Upper lobe of left lung (tissue), 6 donors: ENCODE measurements around the gene TTC17. TPM values are rescaled to one million over a fixed set of nuclear protein-coding genes. Genes with fewer than 3 reads are reported as not detected.

Experiments
- ATAC-seq, 2 donors: fragments of 200-7000 bp; cut with Tn5 transposase; one replicate each; pipeline ENCODE4 v1.9.1; 2022; ENCODE audit warnings: mild to moderate bottlenecking in 2 of 2, moderate library complexity in 2 of 2; ENCODE audit not compliant: low FRiP score in 2 of 2
- DNase-seq, 2 donors: peaks; one replicate each; pipeline ENCODE4 v3.0.0-alpha.2; 2019 to 2020
- H3K27ac ChIP-seq, 4 donors: fragments of 200-600 bp; sonication (generic); one replicate each; pipeline ENCODE4 v1.5.1; 2016 to 2019
- H3K27me3 ChIP-seq, 4 donors: fragments of 200-600 bp; sonication (generic); one replicate each; pipeline ENCODE4 v1.5.1; 2017 to 2019
- H3K36me3 ChIP-seq, 4 donors: fragments of 200-600 bp; sonication (generic); one replicate each; pipeline ENCODE4 v1.5.1; 2016 to 2019
- H3K4me1 ChIP-seq, 4 donors: fragments of 200-600 bp; sonication (generic); one replicate each; pipeline ENCODE4 v1.5.1; 2018 to 2019
- H3K4me3 ChIP-seq, 4 donors: fragments of 200-600 bp; sonication (generic); one replicate each; pipeline ENCODE4 v1.5.1; 2017 to 2019; ENCODE audit warnings: mild to moderate bottlenecking in 2 of 4, moderate library complexity in 1 of 4
- H3K9me3 ChIP-seq, 4 donors: fragments of 200-600 bp; sonication (generic); one replicate each; pipeline ENCODE4 v1.5.1; 2018 to 2019
- CTCF ChIP-seq, 6 experiments: fragments of 450-650 bp in 4 of 6; fragments of 200-600 bp in 2 of 6; sonication (generic) in 2 of 6; IDR thresholded peaks; one replicate each; pipeline ENCODE4 v1.5.1; 2016 to 2019; ENCODE audit warnings: antibody characterized with exemption in 6 of 6
- EP300 ChIP-seq, 4 donors: sonication (generic); formaldehyde crosslinking; IDR thresholded peaks; one replicate each; pipeline ENCODE4 v1.5.1; 2017; ENCODE audit warnings: antibody characterized with exemption in 4 of 4, control low read depth in 2 of 4
- POLR2A ChIP-seq, 4 donors: fragments of 450-650 bp; IDR thresholded peaks; one replicate each; pipeline ENCODE4 v1.5.1; 2016 to 2017; ENCODE audit warnings: antibody characterized with exemption in 4 of 4, mild to moderate bottlenecking in 2 of 4
- POLR2AphosphoS5 ChIP-seq, 2 donors: sonication (generic); formaldehyde crosslinking; IDR thresholded peaks; one replicate each; pipeline ENCODE4 v1.5.1; 2017; ENCODE audit warnings: antibody characterized with exemption in 2 of 2
- WGBS, 2 donors: methylation state at CpG; one replicate each; pipeline ENCODE4 v1.1.5; 2017 to 2018; 5-methylcytosine and 5-hydroxymethylcytosine counted together
- total RNA-seq, 6 donors: library from RNA; depleted of rRNA in 4 of 6; stranded (reverse); fragments of >200 nt in 4 of 6; gene quantifications; one replicate each; pipeline versions ENCODE4 v1.1.0 to v1.2.1, GENCODE V29; 2016 to 2021
- donor health status: DM: no; HTN: no; CAD: no; lungs with moderate emphysema.
- donor health status: DM: no; HTN: yes; CAD: no; lungs with severe emphysema.

TTC17 gene
- total RNA-seq, 6 donors from 2014 or later, result 61.2 to 313 (median 126) TPM

DNA sequence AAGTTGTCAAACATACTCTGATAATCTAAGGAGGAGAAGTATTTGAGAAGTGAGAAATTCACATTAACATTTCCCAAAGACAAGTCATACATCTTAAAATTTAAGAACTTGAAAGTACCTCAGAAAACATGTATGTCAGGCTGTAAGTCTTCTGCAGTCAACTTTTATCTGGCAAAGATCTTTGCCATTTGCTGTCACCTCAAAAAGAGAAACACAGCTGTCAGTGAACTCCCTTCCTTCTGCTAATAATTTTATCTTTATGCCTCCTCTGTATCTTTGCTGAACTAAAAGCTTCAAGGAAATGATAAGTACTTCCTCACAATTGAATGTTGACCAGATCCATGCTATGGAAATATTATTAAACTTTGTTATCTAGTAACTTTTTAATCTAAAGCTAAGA, 18.7 kb downstream of the TTC17 start:
- TF ChIP-seq CTCF (IDR thresholded peaks at IDR 0.05) (no peak), POLR2A (IDR thresholded peaks at IDR 0.05) (no peak), EP300 (IDR thresholded peaks at IDR 0.05) (no peak), POLR2AphosphoS5 (IDR thresholded peaks at IDR 0.05) (no peak)
- Histone ChIP-seq H3K36me3 (peaks cover 0 to 17% (median 3%) of the 10 kb centered on the region in 4 donors), H3K9me3 (no peaks in the 10 kb centered on the region), H3K4me1 (peaks cover 0 to 17% (median 10%) of the 10 kb centered on the region in 4 donors), H3K27me3 (no peaks in the 10 kb centered on the region), H3K4me3 (no peak overlapping the region), H3K27ac (peak overlapping the region in 1 of 4 donors; percentile 14)
- DNase-seq, result no peak
- no peak for ATAC-seq

GRCh38 chr11:43378897-43379296, 20.2 kb downstream of the TTC17 start:
- H3K9me3 ChIP-seq, result no peaks in the 10 kb centered on the region
- ATAC-seq (no peak), DNase-seq (no peak)
- TF ChIP-seq EP300 (IDR thresholded peaks at IDR 0.05), result no peak
- no peak for TF ChIP-seq POLR2AphosphoS5 (IDR thresholded peaks at IDR 0.05)
- TF ChIP-seq CTCF (IDR thresholded peaks at IDR 0.05), result no peak
- no peak for TF ChIP-seq POLR2A (IDR thresholded peaks at IDR 0.05)
- no peak overlapping the region for H3K27ac ChIP-seq
- peaks cover 0 to 14% (median 3%) of the 10 kb centered on the region in 4 donors for H3K36me3 ChIP-seq
- H3K4me1 ChIP-seq, result peaks cover 0 to 17% (median 10%) of the 10 kb centered on the region in 4 donors
- no peaks in the 10 kb centered on the region for H3K27me3 ChIP-seq
- no peak overlapping the region for H3K4me3 ChIP-seq
- WGBS, 2 donors, result 92 to 97% methylated on average over 3 of the region's 3 CpGs

DNA sequence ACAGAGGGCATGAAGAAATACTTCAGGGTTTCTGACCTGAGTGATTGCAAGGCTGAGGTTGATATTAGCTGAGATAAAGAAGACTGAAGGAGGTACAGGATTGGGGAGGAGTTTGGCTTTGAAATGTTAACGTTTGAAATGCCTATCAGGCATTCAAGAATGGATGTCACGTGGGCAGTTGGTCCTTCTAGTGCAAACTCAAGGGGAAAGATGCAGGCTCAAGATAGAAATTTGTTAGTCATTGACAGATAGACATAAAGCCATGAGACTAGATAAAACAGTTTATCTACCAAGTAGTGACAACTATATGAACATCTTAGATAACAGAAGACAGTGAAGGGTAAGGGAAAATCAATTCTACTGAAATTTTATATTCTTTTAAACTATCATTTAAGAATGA, 23.1 kb downstream of the TTC17 start:
- no peak overlapping the region for H3K4me3 ChIP-seq
- TF ChIP-seq CTCF (IDR thresholded peaks at IDR 0.05), result no peak
- no peak for TF ChIP-seq EP300 (IDR thresholded peaks at IDR 0.05)
- no peak for TF ChIP-seq POLR2AphosphoS5 (IDR thresholded peaks at IDR 0.05)
- TF ChIP-seq POLR2A (IDR thresholded peaks at IDR 0.05), result no peak
- 72% methylated on average over 2 of the region's 2 CpGs for WGBS, 2 donors
- peaks cover 0 to 11% (median 8%) of the 10 kb centered on the region in 4 donors for H3K4me1 ChIP-seq
- DNase-seq (no peak), ATAC-seq (no peak)
- H3K36me3 ChIP-seq, result peaks cover 3 to 21% (median 5%) of the 10 kb centered on the region in 4 donors
- H3K27ac ChIP-seq, result no peak overlapping the region
- no peaks in the 10 kb centered on the region for H3K9me3 ChIP-seq
- H3K27me3 ChIP-seq, result no peaks in the 10 kb centered on the region

GRCh38 chr11:43382614-43383013, 23.9 kb downstream of the TTC17 start:
- no peak for DNase-seq
- Histone ChIP-seq H3K27me3 (no peaks in the 10 kb centered on the region), H3K4me3 (no peak overlapping the region), H3K4me1 (peaks cover 0 to 3% (median under 1%) of the 10 kb centered on the region in 4 donors), H3K9me3 (no peaks in the 10 kb centered on the region), H3K36me3 (peaks cover 3 to 21% (median 5%) of the 10 kb centered on the region in 4 donors), H3K27ac (no peak overlapping the region)
- TF ChIP-seq POLR2AphosphoS5 (IDR thresholded peaks at IDR 0.05), result no peak
- TF ChIP-seq POLR2A (IDR thresholded peaks at IDR 0.05), result no peak
- TF ChIP-seq EP300 (IDR thresholded peaks at IDR 0.05), result no peak
- TF ChIP-seq CTCF (IDR thresholded peaks at IDR 0.05), result no peak
- ATAC-seq, result no peak
- 88 to 92% methylated on average over 1 of the region's 1 CpG for WGBS, 2 donors

GRCh38 chr11:43384393-43384792, 25.7 kb downstream of the TTC17 start:
- H3K4me3 ChIP-seq, result no peak overlapping the region
- H3K4me1 ChIP-seq, result no peaks in the 10 kb centered on the region
- DNase-seq (no peak), ATAC-seq (no peak)
- H3K9me3 ChIP-seq, result no peaks in the 10 kb centered on the region
- no peaks in the 10 kb centered on the region for H3K27me3 ChIP-seq
- peaks cover 2 to 25% (median 4%) of the 10 kb centered on the region in 4 donors for H3K36me3 ChIP-seq
- H3K27ac ChIP-seq, result no peak overlapping the region
- TF ChIP-seq POLR2A (IDR thresholded peaks at IDR 0.05) (no peak), CTCF (IDR thresholded peaks at IDR 0.05) (no peak), POLR2AphosphoS5 (IDR thresholded peaks at IDR 0.05) (no peak), EP300 (IDR thresholded peaks at IDR 0.05) (no peak)
- 96 to 100% methylated on average over 5 of the region's 5 CpGs for WGBS, 2 donors
